A549 (cell line): ENCODE measurements around the gene DOK6.

Experiments
- CTCF ChIP-seq: fragments of >200 bp; sonication (Bioruptor Twin); formaldehyde crosslinking; IDR thresholded peaks from 3 replicates; pipeline ENCODE4 v1.5.1; 2016
- E2F6 ChIP-seq: IDR thresholded peaks from 2 replicates; pipeline ENCODE4 v1.6.1; 2012; ENCODE audit warnings: low read depth, borderline replicate concordance
- FOXS1 ChIP-seq: fragments of 250-450 bp; sonication (Bioruptor Pico); IDR thresholded peaks from 2 replicates; pipeline ENCODE4 v1.5.0; 2020; ENCODE audit warnings: mild to moderate bottlenecking, moderate library complexity
- MYC ChIP-seq: IDR thresholded peaks from 2 replicates; pipeline ENCODE4 v1.6.1; 2012; ENCODE audit warnings: mild to moderate bottlenecking, inconsistent platforms, low read length, improper control_type of control experiment, borderline replicate concordance
- NFE2L2 ChIP-seq: fragments of 150-350 bp; conservative IDR thresholded peaks from 2 replicates; pipeline ENCODE4 v1.6.1; 2014; ENCODE audit warnings: low read length
- POLR2A ChIP-seq: IDR thresholded peaks from 2 replicates; pipeline ENCODE4 v1.6.1; 2012; ENCODE audit warnings: mild to moderate bottlenecking, low read length
- RAD21 ChIP-seq, 2 experiments: fragments of >200 bp in 1 of 2; sonication (Bioruptor Twin) in 1 of 2; formaldehyde crosslinking in 1 of 2; IDR thresholded peaks in 1 of 2; conservative IDR thresholded peaks in 1 of 2; 2 replicates in 1 of 2; 3 replicates in 1 of 2; pipeline ENCODE4 v1.6.1; 2012 to 2018; ENCODE audit warnings: inconsistent platforms in 1 of 2
- REST ChIP-seq: fragments of 200-600 bp; sonication (generic); IDR thresholded peaks from 2 replicates; pipeline ENCODE4 v1.6.1; 2016; ENCODE audit warnings: antibody characterized with exemption, mild to moderate bottlenecking, moderate library complexity

- no peak for TF ChIP-seq RAD21 (conservative IDR thresholded peaks at IDR 0.05 in 1 of 2, IDR thresholded peaks at IDR 0.05 in 1 of 2)
- TF ChIP-seq CTCF = no peak
- no peak for TF ChIP-seq POLR2A
- no peak for TF ChIP-seq REST
- no peak for TF ChIP-seq NFE2L2
- no peak for TF ChIP-seq E2F6
- no peak for TF ChIP-seq MYC
- no peak for TF ChIP-seq FOXS1 (CRISPR knock-in tag)
These were observed 138.2 kb downstream of the DOK6 start for GRCh38 chr18:69538849-69539248.
